ENCODE data around the gene RNU6-9.

Gene RNU6-9

DNA sequence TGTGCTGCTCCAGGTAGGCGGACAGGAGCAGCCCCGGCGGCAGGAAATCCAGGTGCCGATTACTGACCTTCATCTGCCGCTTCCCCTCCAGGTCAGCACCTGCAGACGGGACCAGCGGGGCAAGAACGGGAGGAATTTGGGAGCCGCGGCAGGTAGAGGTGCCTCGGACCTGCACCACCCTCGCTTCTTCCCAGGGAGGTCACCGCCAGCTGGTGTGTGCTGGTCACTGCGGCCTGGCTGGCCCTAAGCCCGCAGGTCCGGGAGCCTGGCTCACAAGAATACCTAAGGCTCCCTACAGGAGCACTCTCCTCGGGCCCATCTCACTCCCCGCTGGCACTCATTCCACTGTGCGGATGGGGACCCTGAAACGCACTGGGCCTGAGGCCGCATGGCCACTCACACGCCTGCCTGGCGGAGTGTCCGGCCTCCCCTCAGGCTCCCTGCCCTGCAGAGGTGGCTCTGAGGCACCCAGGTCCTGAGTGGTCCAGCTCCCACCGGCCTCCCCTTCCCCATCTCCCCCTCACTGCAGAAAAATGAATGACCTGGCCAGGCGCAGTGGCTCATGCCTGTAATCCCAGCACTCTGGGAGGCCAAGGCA lies 4.3 kb downstream of the RNU6-9 start:
- no peak for DNase-seq (ENCODE audit: low read depth in 2 of 2)

DNA sequence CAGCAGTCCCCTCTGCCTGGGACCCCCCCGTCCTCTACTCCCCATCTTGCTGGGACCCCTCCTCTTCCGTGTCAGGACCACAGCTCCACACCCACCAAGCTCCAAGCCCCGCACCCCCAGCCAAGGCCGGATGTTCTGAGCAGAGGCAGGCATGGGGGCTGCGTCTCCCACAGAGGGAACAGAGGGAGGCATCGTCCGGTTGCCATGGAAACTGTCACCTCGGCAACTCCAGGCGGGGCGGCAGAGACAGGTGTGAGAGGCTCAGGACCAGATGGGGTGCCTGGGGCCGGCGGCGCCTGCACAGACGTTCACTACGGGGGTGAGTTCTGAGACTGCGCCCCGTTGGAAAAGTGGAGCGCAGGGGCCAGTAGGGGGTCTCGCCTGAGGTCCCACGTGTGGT lies 5.4 kb downstream of the RNU6-9 start:
- no peak for DNase-seq (ENCODE audit: low read depth in 2 of 2)

DNA sequence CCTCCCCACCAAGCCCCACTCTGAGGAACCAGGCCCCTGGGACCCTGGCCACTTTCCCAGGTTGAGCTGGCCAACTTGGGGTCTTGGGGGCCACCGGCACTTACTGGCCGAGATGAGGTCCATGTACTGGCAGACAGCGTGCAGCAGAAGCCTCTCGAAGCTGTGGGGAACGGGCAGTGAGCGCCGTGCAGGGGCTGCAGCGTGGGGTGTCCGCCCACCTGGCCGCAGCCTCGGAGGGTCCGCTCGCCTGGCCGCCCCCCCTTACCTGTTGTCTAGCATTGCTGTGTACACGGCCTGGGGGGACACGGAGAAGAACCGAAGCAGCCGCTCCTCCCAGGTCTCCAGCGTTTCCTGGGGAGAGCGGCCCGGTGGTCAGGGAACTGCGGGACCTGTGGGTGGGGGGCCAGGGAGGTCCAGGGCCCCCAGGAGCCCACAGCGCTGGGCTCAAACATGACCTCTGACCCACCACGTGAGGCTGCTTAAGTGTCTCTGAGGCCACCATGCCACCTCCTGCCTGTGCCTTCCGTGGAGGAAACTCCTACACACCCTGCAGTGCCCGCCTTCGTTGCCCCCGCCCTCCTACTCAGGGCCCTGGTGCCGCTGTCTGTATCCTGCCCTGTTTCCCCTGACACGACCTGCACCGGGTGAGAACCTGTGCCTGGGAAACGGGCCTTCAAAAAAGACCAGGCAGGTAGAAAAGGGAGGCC lies 6.2 kb downstream of the RNU6-9 start:
- DNase-seq (ENCODE audit: low read depth in 2 of 2): no peak

DNA sequence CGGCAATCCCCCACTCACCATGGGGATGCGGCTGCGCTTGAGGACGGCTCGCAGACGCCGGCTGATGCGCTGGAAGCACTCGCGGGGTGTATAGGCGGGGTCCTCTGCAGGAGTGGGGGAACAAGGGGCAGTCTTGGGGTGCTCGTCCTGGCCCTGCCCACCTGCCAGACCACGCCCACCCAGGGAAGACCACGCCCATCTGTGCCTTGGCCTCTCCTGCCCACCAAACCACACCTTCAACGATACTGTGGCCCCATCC lies 6.7 kb downstream of the RNU6-9 start:
- DNase-seq (ENCODE audit: low read depth in 2 of 2): no peak

DNA sequence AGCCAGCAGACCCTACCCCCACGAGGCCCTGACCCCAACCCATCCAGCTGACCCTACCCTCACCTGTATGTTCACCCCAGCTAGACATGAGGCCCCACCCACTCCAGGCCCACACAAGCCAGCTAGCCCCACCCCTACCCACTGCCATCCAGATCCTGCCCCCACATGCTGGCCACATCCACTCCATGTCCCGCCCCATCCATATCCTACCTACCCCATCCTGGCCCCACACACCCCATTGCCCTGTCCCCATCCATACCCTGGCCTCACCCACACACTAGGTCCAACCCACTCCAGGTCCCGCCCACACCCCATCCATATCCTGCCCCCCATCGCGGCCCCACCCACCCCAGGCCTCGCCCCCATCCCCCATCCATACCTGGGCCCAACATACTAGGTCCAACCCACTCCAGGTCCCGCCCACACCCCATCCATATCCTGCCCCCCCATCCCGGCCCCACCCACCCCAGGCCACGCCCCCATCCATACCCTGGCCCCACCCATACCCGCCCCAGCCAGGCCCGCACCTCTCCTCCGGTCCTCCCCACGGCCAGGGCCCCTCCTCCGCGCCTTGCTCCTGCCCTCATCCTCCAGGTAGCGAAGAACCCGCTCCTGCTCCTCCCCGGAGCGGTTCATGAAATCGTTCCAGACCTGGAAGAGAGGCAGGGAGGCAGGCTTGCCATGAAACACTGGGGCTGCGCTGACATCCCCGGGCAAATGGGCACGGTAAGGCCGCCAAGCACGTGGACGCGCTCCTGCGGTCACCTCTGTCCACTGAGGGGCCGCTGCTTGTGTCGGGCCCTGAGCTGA lies 7.2 kb downstream of the RNU6-9 start:
- DNase-seq (ENCODE audit: low read depth in 2 of 2): no peak

DNA sequence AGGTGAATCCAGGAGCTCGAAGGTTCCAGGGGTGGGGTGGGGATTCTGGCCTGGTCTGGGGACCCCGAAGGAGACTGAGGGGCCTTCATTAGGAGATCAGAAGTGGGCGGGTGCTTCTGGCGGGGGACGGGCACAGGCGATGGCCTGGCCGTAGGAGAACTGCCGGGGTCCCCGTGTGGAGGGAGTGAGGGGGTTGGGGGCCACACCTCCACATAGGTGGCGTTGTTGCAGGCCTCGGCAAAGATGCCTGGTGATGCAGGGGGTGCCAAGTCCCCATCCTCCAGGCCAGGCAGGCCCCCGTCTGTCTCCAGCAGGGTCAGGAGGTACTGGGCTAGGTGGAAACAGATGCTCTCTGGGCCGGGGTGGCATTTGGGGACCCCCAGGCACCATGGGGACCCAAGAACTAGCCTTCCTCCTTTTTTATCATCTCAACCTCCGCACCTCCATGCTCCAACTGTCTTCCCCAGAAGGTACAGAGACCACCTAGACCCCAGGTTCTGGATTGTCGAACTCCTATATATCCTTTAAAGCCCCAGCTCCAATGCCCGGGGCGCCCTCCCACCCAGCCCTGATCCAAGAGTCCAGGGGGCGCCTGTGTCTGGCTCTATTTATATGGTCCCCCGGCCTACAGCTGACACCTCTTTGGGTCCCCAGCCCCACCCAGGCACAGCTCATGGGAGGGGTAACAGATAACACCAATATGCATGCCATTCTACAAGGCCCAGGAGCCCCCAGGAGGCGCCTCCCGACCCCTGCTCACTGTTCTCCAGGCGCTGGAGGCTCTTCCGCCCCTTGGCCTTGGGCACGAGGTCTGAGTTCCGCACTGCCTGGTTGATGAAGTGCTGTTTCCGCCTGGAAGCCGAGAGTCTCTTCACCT lies 8.2 kb downstream of the RNU6-9 start:
- DNase-seq (ENCODE audit: low read depth in 2 of 2): no peak

DNA sequence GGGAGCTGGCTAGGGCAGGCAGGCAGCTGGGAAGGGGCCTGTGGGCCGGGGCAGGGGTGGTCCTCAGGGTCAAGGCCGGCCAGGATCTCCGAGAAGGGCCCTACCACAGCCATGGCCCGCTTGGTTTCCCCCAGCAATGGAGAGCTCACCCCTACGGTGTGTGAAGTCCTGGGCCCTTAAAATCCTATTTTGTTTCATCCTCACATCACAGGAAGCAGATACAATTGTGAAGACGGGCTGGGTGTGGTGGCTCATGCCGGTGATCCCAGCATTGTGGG lies 8.7 kb downstream of the RNU6-9 start:
- no peak for DNase-seq (ENCODE audit: low read depth in 2 of 2)

DNA sequence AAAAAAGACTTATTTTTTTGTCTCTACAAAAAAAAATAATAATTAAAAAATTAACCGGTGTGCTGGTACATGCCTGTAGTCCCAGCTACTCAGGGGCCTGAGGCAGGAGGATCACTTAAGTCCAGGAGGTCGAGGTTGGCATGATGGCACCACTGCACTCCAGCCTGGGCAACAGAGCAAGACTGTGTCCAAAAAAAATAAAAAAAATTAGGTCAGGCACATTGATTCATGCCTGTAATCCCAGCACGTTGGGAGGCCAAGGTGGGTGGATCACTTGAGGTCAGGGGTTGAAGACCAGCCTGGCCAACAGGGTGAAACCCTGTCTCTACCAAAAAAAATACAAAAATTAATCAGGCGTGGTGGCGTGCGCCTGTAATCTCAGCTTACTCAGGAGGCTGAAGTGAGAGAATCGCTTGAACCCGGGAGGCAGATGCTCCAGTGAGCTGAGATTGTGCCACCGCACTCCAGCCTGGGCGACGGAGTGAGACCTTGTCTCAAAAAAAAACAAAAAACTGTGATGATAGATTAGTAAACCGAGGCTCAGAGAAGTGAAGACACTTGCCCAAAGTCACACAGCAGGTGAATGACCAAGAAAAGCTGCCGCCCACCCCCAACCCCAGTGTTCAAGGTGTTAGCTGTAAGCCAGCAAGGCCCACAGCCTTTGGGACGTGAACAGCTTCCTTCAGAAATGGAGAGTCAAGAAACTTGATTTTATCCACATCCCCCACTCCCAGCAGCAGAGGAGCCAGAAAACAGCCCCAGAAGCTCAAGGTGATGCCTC lies 9.4 kb downstream of the RNU6-9 start:
- no peak for DNase-seq (ENCODE audit: low read depth in 2 of 2)

DNA sequence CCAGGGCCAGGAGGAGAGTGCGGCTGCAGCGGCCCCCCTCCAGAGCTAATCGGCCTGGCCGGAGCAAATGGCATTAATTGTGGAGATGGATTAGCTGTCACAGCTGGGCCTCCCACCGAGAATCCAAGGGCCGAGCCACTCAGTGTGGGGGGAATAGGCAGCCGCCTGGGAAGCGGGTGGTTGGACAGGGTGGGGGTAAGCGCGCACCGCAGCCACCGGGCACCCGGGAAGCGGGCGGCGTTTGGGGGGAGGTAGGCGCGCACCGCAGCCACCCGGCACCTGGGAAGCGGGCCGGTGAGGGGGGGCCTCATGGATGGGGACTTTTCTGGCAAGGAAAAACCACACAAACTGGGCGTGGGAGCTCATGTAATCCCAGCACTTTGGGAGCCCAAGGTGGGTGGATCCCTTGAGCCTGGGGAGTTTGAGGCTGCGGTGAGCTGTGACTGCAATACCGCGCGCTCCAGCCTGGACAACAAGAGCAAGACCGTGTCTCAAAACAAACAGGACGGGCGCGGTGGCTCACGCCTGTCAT lies 10.0 kb downstream of the RNU6-9 start:
- no peak for DNase-seq (ENCODE audit: low read depth in 2 of 2)

DNA sequence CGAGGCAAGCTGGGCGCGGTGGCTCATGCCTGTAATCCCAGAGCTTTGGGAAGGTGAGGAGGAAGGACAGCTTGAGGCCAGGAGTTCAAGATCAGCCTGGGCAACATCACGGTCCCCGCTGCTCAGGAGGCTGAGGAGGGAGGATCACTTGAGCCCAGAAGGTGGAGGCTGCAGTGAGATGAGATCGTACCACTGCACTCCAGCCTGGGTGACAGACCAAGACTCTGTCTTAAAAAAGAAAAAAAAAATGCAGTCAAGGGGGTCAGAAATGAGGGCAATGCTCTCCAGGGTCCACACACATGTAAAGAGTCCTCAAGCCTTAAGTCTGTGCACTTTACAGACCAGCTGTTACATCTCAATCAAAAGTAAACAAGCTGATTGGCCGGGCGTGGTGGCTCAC lies 11.3 kb downstream of the RNU6-9 start:
- no peak for DNase-seq (ENCODE audit: low read depth in 2 of 2)

DNA sequence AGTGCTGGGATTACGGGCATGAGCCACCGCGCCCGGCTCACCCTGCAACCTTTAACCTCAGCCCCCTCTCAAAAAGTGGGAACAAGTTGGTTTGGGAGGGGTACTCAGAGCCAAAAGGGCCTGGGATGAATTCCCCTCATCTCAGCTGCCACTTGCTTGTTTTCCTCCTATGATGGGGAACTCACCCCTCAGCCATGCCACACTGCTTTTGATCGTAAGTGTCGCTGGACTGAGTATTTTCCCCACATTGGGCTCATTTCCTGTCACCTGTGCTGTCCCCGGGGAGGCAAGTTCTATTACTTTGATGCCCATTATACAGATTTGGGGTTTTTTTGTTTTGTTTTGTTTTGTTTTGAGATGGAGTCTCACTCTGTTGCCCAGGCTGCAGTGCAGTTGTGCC lies 13.2 kb downstream of the RNU6-9 start:
- no peak for DNase-seq (ENCODE audit: low read depth in 2 of 2)

DNA sequence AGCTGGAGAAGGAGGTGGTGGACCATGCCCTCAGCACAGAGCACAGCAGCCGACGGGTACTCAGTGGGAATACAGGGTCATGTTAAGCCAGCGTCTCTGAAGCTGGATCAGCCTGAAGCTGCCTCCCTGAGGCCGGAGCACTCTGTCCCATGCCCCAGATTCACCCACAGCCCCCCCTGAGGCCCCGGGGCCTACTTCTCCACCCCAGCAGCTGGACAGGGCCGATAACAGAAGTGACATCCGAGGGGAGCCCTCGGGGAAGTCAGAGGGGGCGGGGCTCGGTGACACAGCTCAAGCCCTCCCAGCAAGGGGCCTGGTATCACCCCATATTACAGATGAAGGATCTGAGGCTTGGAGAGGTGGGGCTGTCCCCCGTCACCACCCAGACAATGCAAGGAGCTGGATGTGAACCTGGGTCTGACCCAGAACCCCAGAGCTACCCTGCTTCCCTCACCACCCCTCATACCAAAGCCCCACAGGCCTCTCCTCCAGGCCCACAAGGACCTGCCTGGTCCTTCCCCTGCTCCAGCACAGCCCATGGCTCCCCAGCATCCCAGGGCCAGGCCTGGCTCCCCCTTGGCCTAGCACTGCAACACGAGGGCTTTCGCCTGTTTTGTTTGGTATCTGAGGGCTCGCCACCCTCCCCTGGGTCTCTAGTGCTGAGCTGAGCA lies 14.0 kb downstream of the RNU6-9 start:
- no peak for DNase-seq (ENCODE audit: low read depth in 2 of 2)

DNA sequence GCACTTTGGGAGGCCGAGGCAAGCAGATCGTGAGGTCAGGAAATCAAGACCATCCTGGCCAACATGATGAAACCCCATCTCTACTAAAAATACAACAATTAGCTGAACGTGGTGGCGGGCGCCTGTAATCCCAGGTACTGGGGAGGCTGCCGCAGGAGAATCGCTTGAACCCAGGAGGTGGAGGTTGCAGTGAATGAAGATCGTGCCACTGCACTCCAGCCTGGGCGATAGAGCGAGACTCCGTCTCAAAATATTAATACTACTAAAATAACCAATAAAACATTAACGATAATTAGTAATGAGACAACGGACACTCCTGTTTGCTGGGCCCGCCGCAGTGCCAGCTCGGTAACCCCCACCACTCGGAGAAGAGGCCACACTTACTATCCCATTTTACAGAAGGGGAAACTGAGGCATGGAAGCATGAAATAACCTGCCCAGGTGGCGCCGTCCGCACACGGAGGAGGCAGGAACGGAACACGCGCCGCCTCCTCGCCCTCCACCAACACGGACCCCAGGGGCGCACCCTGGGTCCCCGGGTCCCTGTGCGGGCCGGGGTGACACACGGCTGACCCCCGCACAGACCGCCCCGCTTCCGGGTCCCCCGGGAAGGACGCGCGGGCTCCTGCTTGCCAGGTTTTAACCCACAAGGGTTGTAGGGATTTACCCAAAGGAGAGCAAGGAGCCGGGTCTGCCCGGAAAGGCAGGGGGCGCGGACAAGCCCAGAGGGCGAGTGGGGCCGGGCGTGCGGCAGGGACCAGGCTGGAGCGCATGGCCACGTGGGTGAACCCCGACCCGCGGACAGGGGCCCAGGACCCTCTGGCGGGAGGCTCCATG lies 18.1 kb downstream of the RNU6-9 start:
- DNase-seq (ENCODE audit: low read depth in 2 of 2): no peak

DNA sequence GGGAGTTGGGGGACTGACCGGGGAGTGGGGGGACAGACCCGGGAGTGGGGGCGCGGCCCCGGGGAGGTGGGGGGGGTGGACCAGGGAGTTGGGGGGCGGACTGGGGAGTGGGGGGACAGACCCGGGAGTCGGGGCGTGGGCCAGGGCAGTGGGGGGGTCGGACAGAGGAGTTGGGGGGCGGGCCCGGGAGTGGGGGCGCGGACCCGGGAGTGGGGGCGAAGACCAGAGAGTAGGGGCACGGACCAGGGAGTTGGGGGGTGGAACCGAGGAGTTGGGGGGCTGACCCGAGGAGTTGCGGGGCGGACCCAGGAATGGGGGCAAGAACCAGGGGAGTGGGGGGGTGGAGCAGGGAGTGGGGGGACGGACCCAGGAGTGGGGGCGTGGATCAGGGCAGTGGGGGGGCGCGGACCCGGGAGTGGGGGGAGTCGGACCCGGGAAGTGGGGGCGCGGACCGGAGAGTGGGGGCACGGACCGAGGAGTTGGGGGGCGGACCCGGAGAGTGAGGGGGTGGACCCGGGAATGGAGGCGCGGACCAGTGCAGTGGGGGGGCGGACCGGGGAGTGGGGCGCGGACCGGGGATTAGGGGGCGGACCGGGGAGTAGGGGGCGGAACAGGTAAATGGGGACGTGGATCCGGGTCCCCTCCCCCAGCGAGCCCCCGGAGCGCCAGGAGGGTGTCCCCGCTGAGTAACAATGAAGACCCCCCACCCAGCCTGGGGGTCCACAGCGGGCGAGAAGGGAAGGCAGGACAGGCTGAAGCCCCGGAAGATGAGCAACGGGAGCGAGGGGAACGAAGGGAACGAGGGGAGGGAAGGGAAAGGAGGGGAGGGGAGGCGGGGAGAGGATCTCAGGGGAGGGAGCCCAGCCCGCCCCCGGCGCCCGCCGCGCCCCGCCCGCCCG lies 19.1 kb downstream of the RNU6-9 start:
- DNase-seq (ENCODE audit: low read depth in 2 of 2): no peak

DNA sequence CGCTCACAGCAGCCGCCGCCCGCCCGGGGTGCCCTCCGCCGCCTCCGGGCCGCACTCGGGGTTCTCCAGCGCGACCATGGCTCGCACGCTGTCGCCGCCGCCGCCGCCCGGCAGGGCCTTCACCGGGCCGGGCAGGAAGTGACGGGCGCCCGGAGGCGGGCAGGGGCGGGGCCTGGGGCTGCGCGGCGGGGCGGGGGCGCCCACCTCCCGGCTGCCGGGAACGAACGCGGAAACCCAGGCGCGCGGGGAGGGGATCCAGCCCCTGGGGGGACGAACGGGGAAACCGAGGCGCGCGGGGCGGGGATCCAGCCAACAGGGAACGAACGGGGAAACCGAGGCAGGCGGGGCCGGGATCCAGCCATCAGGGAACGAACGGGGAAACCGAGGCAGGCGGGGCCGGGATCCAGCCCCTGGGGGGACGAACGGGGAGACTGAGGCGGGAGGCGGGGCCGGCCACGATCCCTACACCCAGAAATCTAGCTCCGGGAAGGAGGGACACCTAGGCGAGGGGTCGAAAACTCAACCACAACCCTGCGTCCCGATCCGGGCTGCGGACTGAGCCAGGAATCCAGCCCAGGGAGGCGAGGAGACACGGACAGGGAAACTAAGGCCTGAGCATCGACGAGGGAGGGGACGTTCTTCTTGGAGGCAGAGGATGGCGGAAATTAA lies 19.9 kb downstream of the RNU6-9 start, which contains the start of gene R3HDM4:
TSS of gene R3HDM4 (minus strand) at position 140 of the 669 bp plus-strand sequence. CDS start at position 78, 62 bp downstream.
- peak; percentile 71 to 73 for DNase-seq (ENCODE audit: low read depth in 2 of 2)

DNA sequence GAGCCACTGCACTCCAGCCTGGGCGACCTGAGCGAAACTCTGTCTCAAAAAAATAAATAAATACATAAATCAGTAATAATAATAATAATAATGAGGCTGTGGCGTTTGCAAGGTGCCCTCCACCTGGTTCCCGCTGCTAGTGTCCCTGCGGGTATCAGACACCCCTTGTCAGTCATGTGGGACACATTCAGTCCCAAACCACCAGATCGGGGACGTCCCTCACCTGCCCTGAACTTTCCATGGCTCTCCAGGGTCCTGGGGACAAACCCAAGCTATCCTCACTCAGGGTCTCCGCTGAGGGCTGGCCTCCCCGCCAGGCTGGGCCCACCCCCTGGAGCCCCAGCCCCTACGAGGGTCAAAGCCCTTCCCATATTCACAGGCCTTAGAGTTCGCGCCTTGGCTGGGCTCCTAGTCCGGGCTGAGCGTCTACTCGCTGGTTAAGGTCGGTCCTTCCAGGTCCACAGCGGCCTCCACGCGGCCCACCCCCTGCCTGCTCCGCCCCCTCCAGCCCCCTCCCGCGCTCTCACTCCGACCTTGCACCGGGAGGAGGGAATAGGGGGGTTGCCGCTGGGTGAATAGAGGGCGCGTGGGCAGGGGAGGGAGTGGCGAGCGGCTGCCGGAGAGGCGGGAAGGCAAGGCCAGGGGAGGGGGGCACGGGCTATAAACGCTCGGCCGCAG lies 23.5 kb downstream of the RNU6-9 start:
- DNase-seq (ENCODE audit: low read depth in 2 of 2): no peak

DNA sequence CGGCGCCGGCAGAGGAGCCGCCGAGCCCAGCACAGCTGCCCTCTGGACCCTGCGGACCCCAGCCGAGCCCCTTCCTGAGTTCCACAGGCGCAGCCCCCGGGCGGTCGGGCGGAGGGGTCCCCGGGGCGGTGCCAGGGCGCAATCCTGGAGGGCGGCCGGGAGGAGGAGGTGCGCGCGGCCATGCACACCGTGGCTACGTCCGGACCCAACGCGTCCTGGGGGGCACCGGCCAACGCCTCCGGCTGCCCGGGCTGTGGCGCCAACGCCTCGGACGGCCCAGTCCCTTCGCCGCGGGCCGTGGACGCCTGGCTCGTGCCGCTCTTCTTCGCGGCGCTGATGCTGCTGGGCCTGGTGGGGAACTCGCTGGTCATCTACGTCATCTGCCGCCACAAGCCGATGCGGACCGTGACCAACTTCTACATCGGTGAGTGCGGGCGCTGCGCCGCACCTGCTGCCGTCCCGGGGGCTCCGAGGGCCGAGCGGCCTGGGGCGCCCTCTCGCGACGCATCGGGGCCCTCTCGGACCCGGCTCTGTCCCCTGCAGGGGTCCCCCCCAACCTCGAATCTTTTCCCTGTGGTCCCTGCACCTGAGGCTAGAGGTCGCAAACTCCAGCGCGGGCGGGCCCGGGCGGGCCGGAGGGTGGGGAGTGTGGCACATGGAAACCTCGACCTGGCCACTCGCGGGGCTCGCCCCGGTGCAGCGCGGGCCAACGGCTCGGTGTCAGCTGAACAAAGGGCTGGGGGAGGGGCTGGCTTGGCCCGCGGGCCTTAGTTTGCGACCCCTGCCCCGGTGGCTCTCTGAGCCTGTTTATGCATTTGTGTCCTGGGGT lies 24.3 kb downstream of the RNU6-9 start, which contains the start of gene KISS1R:
TSS of gene KISS1R (plus strand) at position 11 of the 829 bp plus-strand sequence. CDS start at position 181, 170 bp downstream.
- DNase-seq (ENCODE audit: low read depth in 2 of 2): no peak
